ENCODE measurements around the gene CEACAM19. TPM values are rescaled to one million over a fixed set of nuclear protein-coding genes. Genes with fewer than 3 reads are reported as not detected.

The CEACAM19 gene
- total RNA-seq, 2 experiments from 2014 or later, result not detected

- no peak overlapping the region for H3K27ac ChIP-seq (ENCODE audit: low read depth, low read length, poor library complexity, severe bottlenecking)
- H3K36me3 ChIP-seq (ENCODE audit: insufficient read depth, low read length), result no peaks in the 10 kb centered on the region
- CTCF ChIA-PET (ENCODE audit: unreplicated experiment), result no interaction called here
- H3K9me2 ChIP-seq (ENCODE audit: insufficient read depth, low read length), result no peaks in the 10 kb centered on the region
- H3K79me2 ChIP-seq (ENCODE audit: insufficient read depth, low read depth, low read length), result no peaks in the 10 kb centered on the region
- TF ChIP-seq CTCF (conservative IDR thresholded peaks at IDR 0.05; ENCODE audit: low read length), result no peak
- TF ChIP-seq EZH2phosphoT487 (IDR thresholded peaks at IDR 0.05; ENCODE audit: borderline replicate concordance, low read depth, low read length), result no peak
- peaks cover 16% of the 10 kb centered on the region for H3K4me1 ChIP-seq (ENCODE audit: insufficient read depth, low read length, poor library complexity, severe bottlenecking)
- no peak overlapping the region for H3K4me3 ChIP-seq (ENCODE audit: low read depth, low read length, poor library complexity, severe bottlenecking)
- H2AFZ ChIP-seq (ENCODE audit: low read length), result no peak overlapping the region
- DNase-seq (ENCODE audit: low spot score), result no peak
- intact Hi-C loops (cut with micrococcal nuclease; ENCODE audit: unreplicated experiment), result no loop called here
- no peak overlapping the region for H3K4me2 ChIP-seq (ENCODE audit: low read length)
- no peaks in the 10 kb centered on the region for H4K20me1 ChIP-seq (ENCODE audit: insufficient read depth, low read length)
- BruUV-seq (replicated peaks), result no TSS peak
- H3K9me3 ChIP-seq (ENCODE audit: low read length), result no peaks in the 10 kb centered on the region
- POLR2A ChIA-PET, result no interaction called here
These were observed 58.3 kb downstream of the CEACAM19 start for GRCh38 chr19:44729516-44730033.

GRCh38 chr19:44731081-44731480, 59.8 kb downstream of the CEACAM19 start:
- Histone ChIP-seq H3K79me2 (ENCODE audit: insufficient read depth, low read depth, low read length) (no peaks in the 10 kb centered on the region), H3K4me2 (ENCODE audit: low read length) (no peak overlapping the region), H3K4me1 (ENCODE audit: insufficient read depth, low read length, poor library complexity, severe bottlenecking) (peaks cover 6% of the 10 kb centered on the region), H2AFZ (ENCODE audit: low read length) (no peak overlapping the region), H3K9me3 (ENCODE audit: low read length) (no peaks in the 10 kb centered on the region), H3K27ac (ENCODE audit: low read depth, low read length, poor library complexity, severe bottlenecking) (no peak overlapping the region), H3K36me3 (ENCODE audit: insufficient read depth, low read length) (no peaks in the 10 kb centered on the region), H3K4me3 (ENCODE audit: low read depth, low read length, poor library complexity, severe bottlenecking) (no peak overlapping the region), H3K9me2 (ENCODE audit: insufficient read depth, low read length) (no peaks in the 10 kb centered on the region), H4K20me1 (ENCODE audit: insufficient read depth, low read length) (no peaks in the 10 kb centered on the region)
- intact Hi-C loops (cut with micrococcal nuclease; ENCODE audit: unreplicated experiment), result no loop called here
- no TSS peak for BruUV-seq (replicated peaks)
- CTCF ChIA-PET (ENCODE audit: unreplicated experiment), result no interaction called here
- no peak for TF ChIP-seq CTCF (conservative IDR thresholded peaks at IDR 0.05; ENCODE audit: low read length)
- no peak for TF ChIP-seq EZH2phosphoT487 (IDR thresholded peaks at IDR 0.05; ENCODE audit: borderline replicate concordance, low read depth, low read length)
- no peak for DNase-seq (ENCODE audit: low spot score)
- POLR2A ChIA-PET, result no interaction called here

- no peaks in the 10 kb centered on the region for H4K20me1 ChIP-seq (ENCODE audit: insufficient read depth, low read length)
- H3K4me3 ChIP-seq (ENCODE audit: low read depth, low read length, poor library complexity, severe bottlenecking), result no peak overlapping the region
- ChIA-PET CTCF (ENCODE audit: unreplicated experiment) (no interaction called here), POLR2A (no interaction called here)
- peaks cover 6% of the 10 kb centered on the region for H3K4me1 ChIP-seq (ENCODE audit: insufficient read depth, low read length, poor library complexity, severe bottlenecking)
- DNase-seq (ENCODE audit: low spot score), result no peak
- H2AFZ ChIP-seq (ENCODE audit: low read length), result no peak overlapping the region
- no peak for TF ChIP-seq EZH2phosphoT487 (IDR thresholded peaks at IDR 0.05; ENCODE audit: borderline replicate concordance, low read depth, low read length)
- no peak for TF ChIP-seq CTCF (conservative IDR thresholded peaks at IDR 0.05; ENCODE audit: low read length)
- H3K36me3 ChIP-seq (ENCODE audit: insufficient read depth, low read length), result no peaks in the 10 kb centered on the region
- no peaks in the 10 kb centered on the region for H3K79me2 ChIP-seq (ENCODE audit: insufficient read depth, low read depth, low read length)
- intact Hi-C loops (cut with micrococcal nuclease; ENCODE audit: unreplicated experiment), result no loop called here
- H3K27ac ChIP-seq (ENCODE audit: low read depth, low read length, poor library complexity, severe bottlenecking), result no peak overlapping the region
- no TSS peak for BruUV-seq (replicated peaks)
- H3K9me2 ChIP-seq (ENCODE audit: insufficient read depth, low read length), result no peaks in the 10 kb centered on the region
- H3K4me2 ChIP-seq (ENCODE audit: low read length), result no peak overlapping the region
- H3K9me3 ChIP-seq (ENCODE audit: low read length), result no peaks in the 10 kb centered on the region
These were observed 60.3 kb downstream of the CEACAM19 start for GRCh38 chr19:44731622-44732021.
